Upper lobe of left lung (tissue), 6 donors: ENCODE results near the gene CASP8. TPM values are rescaled to one million over a fixed set of nuclear protein-coding genes. Genes with fewer than 3 reads are reported as not detected.
A peak's percentile ranks its signal among the peaks of the same experiment; 100 is the strongest.

Experiments used
- ATAC-seq, 2 donors: fragments of 200-7000 bp; cut with Tn5 transposase; one replicate each; pipeline ENCODE4 v1.9.1; 2022; ENCODE audit warnings: mild to moderate bottlenecking in 2 of 2, moderate library complexity in 2 of 2; ENCODE audit not compliant: low FRiP score in 2 of 2
- DNase-seq, 2 donors: peaks; one replicate each; pipeline ENCODE4 v3.0.0-alpha.2; 2019 to 2020
- H3K27ac ChIP-seq, 4 donors: fragments of 200-600 bp; sonication (generic); one replicate each; pipeline ENCODE4 v1.5.1; 2016 to 2019
- H3K27me3 ChIP-seq, 4 donors: fragments of 200-600 bp; sonication (generic); one replicate each; pipeline ENCODE4 v1.5.1; 2017 to 2019
- H3K36me3 ChIP-seq, 4 donors: fragments of 200-600 bp; sonication (generic); one replicate each; pipeline ENCODE4 v1.5.1; 2016 to 2019
- H3K4me1 ChIP-seq, 4 donors: fragments of 200-600 bp; sonication (generic); one replicate each; pipeline ENCODE4 v1.5.1; 2018 to 2019
- H3K4me3 ChIP-seq, 4 donors: fragments of 200-600 bp; sonication (generic); one replicate each; pipeline ENCODE4 v1.5.1; 2017 to 2019; ENCODE audit warnings: mild to moderate bottlenecking in 2 of 4, moderate library complexity in 1 of 4
- H3K9me3 ChIP-seq, 4 donors: fragments of 200-600 bp; sonication (generic); one replicate each; pipeline ENCODE4 v1.5.1; 2018 to 2019
- EP300 ChIP-seq, 4 donors: sonication (generic); formaldehyde crosslinking; IDR thresholded peaks; one replicate each; pipeline ENCODE4 v1.5.1; 2017; ENCODE audit warnings: antibody characterized with exemption in 4 of 4, control low read depth in 2 of 4
- POLR2A ChIP-seq, 4 donors: fragments of 450-650 bp; IDR thresholded peaks; one replicate each; pipeline ENCODE4 v1.5.1; 2016 to 2017; ENCODE audit warnings: antibody characterized with exemption in 4 of 4, mild to moderate bottlenecking in 2 of 4
- POLR2AphosphoS5 ChIP-seq, 2 donors: sonication (generic); formaldehyde crosslinking; IDR thresholded peaks; one replicate each; pipeline ENCODE4 v1.5.1; 2017; ENCODE audit warnings: antibody characterized with exemption in 2 of 2
- WGBS, 2 donors: methylation state at CpG; one replicate each; pipeline ENCODE4 v1.1.5; 2017 to 2018; 5-methylcytosine and 5-hydroxymethylcytosine counted together
- total RNA-seq, 6 donors: library from RNA; depleted of rRNA in 4 of 6; stranded (reverse); fragments of >200 nt in 4 of 6; gene quantifications; one replicate each; pipeline versions ENCODE4 v1.1.0 to v1.2.1, GENCODE V29; 2016 to 2021
- TF ChIP-seq, protein P1 (sequence below), 6 experiments: fragments of 450-650 bp in 4 of 6; fragments of 200-600 bp in 2 of 6; sonication (generic) in 2 of 6; IDR thresholded peaks; one replicate each; pipeline ENCODE4 v1.5.1; 2016 to 2019; ENCODE audit warnings: antibody characterized with exemption in 6 of 6
- donor health status: DM: no; HTN: no; CAD: no; lungs with moderate emphysema.
- donor health status: DM: no; HTN: yes; CAD: no; lungs with severe emphysema.

The CASP8 gene
- total RNA-seq, 6 donors from 2014 or later, result 23.7 to 81.7 (median 40.6) TPM

DNA sequence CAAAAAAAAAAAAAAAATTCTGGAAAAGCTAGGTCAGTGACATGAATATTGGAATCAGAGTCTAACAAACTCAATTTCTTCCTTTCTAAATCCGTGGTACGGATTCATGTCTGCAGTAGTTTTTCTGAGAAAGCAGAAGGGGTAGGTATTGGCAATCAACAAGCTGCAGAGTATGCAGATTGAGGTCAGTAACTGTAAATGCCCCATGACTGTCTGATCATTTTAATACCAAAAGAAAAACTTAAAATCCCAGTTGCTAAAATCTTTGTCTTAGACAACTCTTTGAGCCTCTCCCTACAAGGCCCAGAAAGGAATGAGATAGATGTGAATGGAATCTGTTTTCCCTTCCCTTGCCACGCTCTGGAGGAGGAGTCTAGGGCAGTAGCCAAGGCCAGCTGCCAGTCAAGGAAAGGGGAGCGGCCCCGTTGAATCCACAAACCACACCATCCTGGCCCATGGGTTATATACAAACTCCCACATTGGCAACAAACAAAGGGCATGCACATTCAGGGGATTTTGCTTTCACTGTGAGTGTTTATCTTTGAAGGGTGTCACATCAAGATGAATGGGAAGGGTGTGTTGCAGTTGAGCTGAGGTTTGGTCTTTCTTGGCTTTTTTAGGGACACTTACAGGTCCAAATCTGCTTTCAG lies 6.1 kb upstream of the CASP8 start:
- peak in 1 of 2 donors; percentile 22 for ATAC-seq

DNA sequence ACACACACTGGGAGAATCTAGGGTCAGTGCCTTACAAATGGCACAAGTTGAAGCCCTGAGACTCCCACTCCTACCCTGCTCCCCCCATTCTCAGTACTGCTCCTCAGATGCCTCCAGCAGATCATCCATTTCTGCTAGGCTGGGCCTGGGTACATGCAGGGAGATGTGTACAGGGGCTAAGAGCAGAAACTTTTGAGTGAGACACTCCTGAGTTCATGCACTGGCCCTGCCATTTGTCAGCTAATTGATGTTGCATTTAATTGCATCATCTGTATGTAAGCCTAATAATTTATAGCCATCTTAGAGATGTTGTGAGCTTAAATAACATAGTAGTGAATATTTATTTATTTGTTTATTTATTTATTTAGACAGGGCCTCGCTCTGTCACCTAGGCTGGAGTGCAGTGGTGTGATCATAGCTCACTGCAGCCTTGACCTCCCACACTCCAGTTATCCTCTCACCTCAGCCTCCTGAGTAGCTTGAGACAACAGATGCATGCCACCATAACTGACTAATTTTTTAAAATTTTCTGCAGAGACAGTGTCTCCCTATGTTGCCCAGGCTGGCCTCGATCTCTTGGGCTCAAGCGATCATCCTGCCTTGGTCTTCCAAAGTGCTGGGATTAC lies 4.8 kb upstream of the CASP8 start:
- Histone ChIP-seq H3K27me3 (no peaks in the 10 kb centered on the region), H3K4me3 (no peak overlapping the region), H3K27ac (peak overlapping the region in 1 of 4 donors; percentile 67), H3K36me3 (no peaks in the 10 kb centered on the region), H3K9me3 (no peaks in the 10 kb centered on the region), H3K4me1 (peaks cover 33 to 48% (median 40%) of the 10 kb centered on the region in 4 donors)
- WGBS, 2 donors, result 97 to 98% methylated on average over 3 of the region's 3 CpGs
- TF ChIP-seq POLR2AphosphoS5 (IDR thresholded peaks at IDR 0.05) (no peak), EP300 (IDR thresholded peaks at IDR 0.05) (no peak), POLR2A (IDR thresholded peaks at IDR 0.05) (no peak)
- TF ChIP-seq, protein P1, sequence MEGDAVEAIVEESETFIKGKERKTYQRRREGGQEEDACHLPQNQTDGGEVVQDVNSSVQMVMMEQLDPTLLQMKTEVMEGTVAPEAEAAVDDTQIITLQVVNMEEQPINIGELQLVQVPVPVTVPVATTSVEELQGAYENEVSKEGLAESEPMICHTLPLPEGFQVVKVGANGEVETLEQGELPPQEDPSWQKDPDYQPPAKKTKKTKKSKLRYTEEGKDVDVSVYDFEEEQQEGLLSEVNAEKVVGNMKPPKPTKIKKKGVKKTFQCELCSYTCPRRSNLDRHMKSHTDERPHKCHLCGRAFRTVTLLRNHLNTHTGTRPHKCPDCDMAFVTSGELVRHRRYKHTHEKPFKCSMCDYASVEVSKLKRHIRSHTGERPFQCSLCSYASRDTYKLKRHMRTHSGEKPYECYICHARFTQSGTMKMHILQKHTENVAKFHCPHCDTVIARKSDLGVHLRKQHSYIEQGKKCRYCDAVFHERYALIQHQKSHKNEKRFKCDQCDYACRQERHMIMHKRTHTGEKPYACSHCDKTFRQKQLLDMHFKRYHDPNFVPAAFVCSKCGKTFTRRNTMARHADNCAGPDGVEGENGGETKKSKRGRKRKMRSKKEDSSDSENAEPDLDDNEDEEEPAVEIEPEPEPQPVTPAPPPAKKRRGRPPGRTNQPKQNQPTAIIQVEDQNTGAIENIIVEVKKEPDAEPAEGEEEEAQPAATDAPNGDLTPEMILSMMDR (IDR thresholded peaks at IDR 0.05), result no peak
- DNase-seq, result no peak
- ATAC-seq, result no peak

More for the DNA sequence above, 6.1 kb upstream of the CASP8 start:
- Histone ChIP-seq H3K4me3 (no peak overlapping the region), H3K9me3 (no peaks in the 10 kb centered on the region), H3K36me3 (no peaks in the 10 kb centered on the region), H3K27me3 (no peaks in the 10 kb centered on the region), H3K4me1 (peaks cover 19 to 36% (median 28%) of the 10 kb centered on the region in 4 donors), H3K27ac (peak overlapping the region; percentile 16 to 67 (median 36))
- DNase-seq, result peak in 1 of 2 donors; percentile 51
- 32 to 49% methylated on average over 5 of the region's 5 CpGs for WGBS, 2 donors
- TF ChIP-seq, protein P1 (IDR thresholded peaks at IDR 0.05), result no peak
- TF ChIP-seq POLR2A (IDR thresholded peaks at IDR 0.05), result no peak
- TF ChIP-seq POLR2AphosphoS5 (IDR thresholded peaks at IDR 0.05), result peak in 1 of 2 donors; percentile 70
- TF ChIP-seq EP300 (IDR thresholded peaks at IDR 0.05), result peak in 1 of 4 donors; percentile 7

DNA sequence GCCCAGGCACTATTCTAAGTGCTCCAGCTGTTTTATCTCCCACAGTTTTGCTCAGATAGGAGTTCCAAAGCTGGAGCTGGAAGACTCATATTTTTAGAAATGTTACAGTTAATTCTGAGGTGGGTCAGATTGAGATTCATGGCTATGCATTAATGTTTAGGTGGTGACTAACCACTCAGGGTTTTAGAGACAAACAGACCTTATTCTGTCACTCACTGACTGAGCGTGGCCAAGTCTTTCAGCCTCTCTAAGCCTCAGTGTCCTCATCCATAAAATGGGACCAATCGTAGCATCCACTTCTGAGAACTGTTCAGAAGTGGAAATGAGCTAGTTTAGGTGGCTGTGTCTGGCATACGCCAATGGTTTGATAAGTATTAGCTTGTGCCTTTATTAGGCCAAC lies 4.3 kb upstream of the CASP8 start:
- Histone ChIP-seq H3K27me3 (no peaks in the 10 kb centered on the region), H3K4me1 (peaks cover 38 to 51% (median 45%) of the 10 kb centered on the region in 4 donors), H3K9me3 (no peaks in the 10 kb centered on the region), H3K27ac (peak overlapping the region in 1 of 4 donors; percentile 96), H3K4me3 (no peak overlapping the region), H3K36me3 (no peaks in the 10 kb centered on the region)
- TF ChIP-seq POLR2A (IDR thresholded peaks at IDR 0.05) (no peak), EP300 (IDR thresholded peaks at IDR 0.05) (no peak), POLR2AphosphoS5 (IDR thresholded peaks at IDR 0.05) (no peak)
- TF ChIP-seq, protein P1 (IDR thresholded peaks at IDR 0.05), result no peak
- DNase-seq (no peak), ATAC-seq (no peak)
- WGBS, 2 donors, result 95 to 97% methylated on average over 3 of the region's 3 CpGs

DNA sequence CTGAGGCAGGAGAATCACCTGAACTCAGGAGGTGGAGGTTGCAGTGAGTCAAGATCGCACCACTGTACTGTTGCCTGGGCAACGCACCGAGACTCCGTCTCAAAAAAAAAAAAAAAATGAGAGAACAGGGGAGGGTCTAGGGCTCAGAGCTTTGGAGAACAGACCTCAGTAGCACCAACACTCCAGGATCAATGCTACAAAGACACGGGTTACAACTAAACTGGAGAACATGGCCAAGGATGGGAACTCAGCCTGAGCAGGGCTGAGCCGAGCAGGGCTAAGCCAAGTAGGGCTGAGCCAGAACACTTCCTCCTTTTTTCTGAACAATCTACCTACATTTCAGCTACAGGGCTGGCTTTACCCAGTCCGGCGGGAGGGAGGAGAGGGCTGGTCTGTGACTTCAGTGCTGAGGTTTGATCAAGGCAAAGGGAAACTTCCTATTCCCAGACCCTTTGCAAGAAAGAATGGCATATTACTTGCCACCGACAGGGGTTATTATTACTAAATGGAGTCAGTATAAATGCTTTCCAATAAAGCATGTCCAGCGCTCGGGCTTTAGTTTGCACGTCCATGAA lies 2.9 kb upstream of the CASP8 start:
- peaks cover 43 to 59% (median 51%) of the 10 kb centered on the region in 4 donors for H3K4me1 ChIP-seq
- H3K27ac ChIP-seq, result peak overlapping the region; percentile 92 to 96 (median 93)
- no peaks in the 10 kb centered on the region for H3K9me3 ChIP-seq
- H3K4me3 ChIP-seq, result peak overlapping the region in 3 of 4 donors; percentile 49 to 60 (median 53)
- DNase-seq, result peak in 1 of 2 donors; percentile 67
- TF ChIP-seq POLR2A (IDR thresholded peaks at IDR 0.05), result no peak
- TF ChIP-seq, protein P1 (IDR thresholded peaks at IDR 0.05), result peak in 1 of 6 experiments; percentile 36
- no peak for TF ChIP-seq POLR2AphosphoS5 (IDR thresholded peaks at IDR 0.05)
- TF ChIP-seq EP300 (IDR thresholded peaks at IDR 0.05), result no peak
- 18 to 22% methylated on average over 12 of the region's 12 CpGs for WGBS, 2 donors
- peak; percentile 78 to 86 for ATAC-seq
- H3K27me3 ChIP-seq, result no peaks in the 10 kb centered on the region
- H3K36me3 ChIP-seq, result no peaks in the 10 kb centered on the region
